Small intestine (tissue), 7 donors: ENCODE results near the gene GAD1. TPM values are rescaled to one million over a fixed set of nuclear protein-coding genes. Genes with fewer than 3 reads are reported as not detected.

ENCODE experiments used
- DNase-seq, 2 donors: peaks; one replicate each; pipeline versions ENCODE4 v3.0.0 to v3.0.0-alpha.2; 2013
- FAIRE-seq: peaks from 2 replicates; lab custom pipeline; 2012; peaks lifted over from hg19 to GRCh38; lab: Jason Lieb, UNC
- H3K27ac ChIP-seq, 3 donors: one replicate each; pipeline ENCODE4 v1.5.1; 2013; ENCODE audit warnings: low read length in 2 of 3, mild to moderate bottlenecking in 2 of 3, control low read depth in 1 of 3, inconsistent platforms in 1 of 3, low read depth in 1 of 3, moderate library complexity in 1 of 3
- H3K27me3 ChIP-seq, 3 donors: one replicate each; pipeline ENCODE4 v1.6.1; 2013; ENCODE audit warnings: low read length in 3 of 3, inconsistent platforms in 1 of 3; ENCODE audit not compliant: control insufficient read depth in 3 of 3, insufficient read depth in 3 of 3
- H3K36me3 ChIP-seq, 3 donors: one replicate each; pipeline ENCODE4 v1.6.1; 2013; ENCODE audit warnings: low read length in 3 of 3, inconsistent platforms in 1 of 3, low read depth in 1 of 3, mild to moderate bottlenecking in 1 of 3, moderate library complexity in 1 of 3; ENCODE audit not compliant: control insufficient read depth in 3 of 3, insufficient read depth in 2 of 3
- H3K4me1 ChIP-seq, 3 donors: one replicate each; pipeline ENCODE4 v1.6.1; 2013; ENCODE audit warnings: low read length in 2 of 3, inconsistent platforms in 1 of 3, low read depth in 1 of 3, mild to moderate bottlenecking in 1 of 3, moderate library complexity in 1 of 3; ENCODE audit not compliant: control insufficient read depth in 3 of 3, insufficient read depth in 2 of 3
- H3K4me3 ChIP-seq, 3 donors: one replicate each; pipeline ENCODE4 v1.5.1; 2013; ENCODE audit warnings: low read length in 3 of 3, control low read depth in 1 of 3, inconsistent platforms in 1 of 3, low read depth in 1 of 3, mild to moderate bottlenecking in 1 of 3, moderate library complexity in 1 of 3
- H3K9me3 ChIP-seq, 2 donors: one replicate each; pipeline ENCODE4 v1.6.1; 2013; ENCODE audit warnings: low read depth in 1 of 2, low read length in 1 of 2; ENCODE audit not compliant: control insufficient read depth in 2 of 2, insufficient read depth in 1 of 2
- WGBS, 3 donors: extraction: QIAGEN DNeasy Blood & Tissue Kit; methylation state at CpG; one replicate each; pipeline ENCODE4 v1.1.7; 2013; 5-methylcytosine and 5-hydroxymethylcytosine counted together
- polyA plus RNA-seq, 4 donors: library from polyadenylated mRNA; stranded (reverse) in 3 of 4; unstranded in 1 of 4; fragments of 200-250 nt in 3 of 4; fragments of 120-200 nt in 1 of 4; gene quantifications; one replicate each; pipeline versions ENCODE4 v1.2.1 to v1.2.3, GENCODE V29; 2013
- donor health status: healthy with polysubstance abuse.
- donor health status: control.
- donor health status: control.
- donor health status: Bipolar disorder and iron deficiency.
- donor health status: healthy.

GAD1 gene
- polyA plus RNA-seq, 4 donors = 0.07 to 0.21 TPM; not detected in 2

DNA sequence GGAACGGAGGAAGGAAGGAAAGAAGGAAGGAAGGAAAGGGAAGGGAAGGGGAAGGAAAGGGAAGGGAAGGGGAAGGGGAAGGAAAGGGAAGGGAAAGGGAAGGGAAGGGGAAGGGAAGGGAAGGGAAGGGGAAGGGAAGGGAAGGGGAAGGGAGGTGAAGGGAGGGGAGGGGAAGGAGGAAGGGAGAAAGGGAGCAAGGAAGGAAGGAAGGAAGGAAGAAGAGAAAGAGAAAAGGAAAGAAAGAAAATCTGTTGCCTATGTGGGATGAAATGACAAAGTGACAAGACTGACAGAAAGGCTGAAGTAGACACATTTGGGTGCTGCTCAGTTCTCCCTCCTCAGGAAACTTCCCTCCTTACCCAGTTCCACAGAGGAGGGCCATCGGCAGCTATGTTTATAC is 66.1 kb downstream of the GAD1 start:
- FAIRE-seq (no peak), DNase-seq (no peak)
- peaks cover 0 to 8% (median 0%) of the 10 kb centered on the region in 3 donors for H3K27me3 ChIP-seq
- H3K27ac ChIP-seq = no peak overlapping the region
- no peaks in the 10 kb centered on the region for H3K36me3 ChIP-seq
- no peak overlapping the region for H3K4me3 ChIP-seq
- H3K4me1 ChIP-seq = no peaks in the 10 kb centered on the region
- H3K9me3 ChIP-seq = no peaks in the 10 kb centered on the region
- 71 to 94% (median 77%) methylated on average over 2 of the region's 2 CpGs for WGBS, 3 donors

DNA sequence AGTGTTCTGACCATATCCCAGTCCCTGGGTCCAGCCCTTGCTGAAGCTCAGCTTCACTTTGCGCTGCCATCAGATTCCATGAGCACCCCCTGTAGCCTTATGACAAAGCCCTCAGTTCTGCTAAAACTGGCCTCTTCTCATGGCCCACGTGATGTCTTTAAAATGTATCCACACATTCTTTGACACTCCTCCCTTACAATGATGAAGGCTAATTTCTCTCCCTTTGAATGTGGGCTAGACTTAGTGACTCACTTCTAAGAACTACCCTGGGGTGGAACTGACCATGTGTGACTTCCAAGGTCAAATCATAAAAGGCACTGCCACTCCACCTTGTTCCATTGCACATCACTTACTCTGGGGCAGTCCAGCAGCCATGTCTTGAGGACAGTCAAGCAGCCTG is 67.0 kb downstream of the GAD1 start:
- no peak for DNase-seq
- FAIRE-seq = no peak
- 89 to 91% (median 89%) methylated on average over 2 of the region's 2 CpGs for WGBS, 3 donors
- Histone ChIP-seq H3K27ac (no peak overlapping the region), H3K4me3 (no peak overlapping the region), H3K36me3 (no peaks in the 10 kb centered on the region), H3K9me3 (no peaks in the 10 kb centered on the region), H3K27me3 (peaks cover 0 to 8% (median 0%) of the 10 kb centered on the region in 3 donors), H3K4me1 (no peaks in the 10 kb centered on the region)

GRCh38 chr2:170885130-170885791 is 68.6 kb downstream of the GAD1 start:
- 79 to 84% (median 83%) methylated on average over 5 of the region's 5 CpGs for WGBS, 3 donors
- no peaks in the 10 kb centered on the region for H3K4me1 ChIP-seq
- H3K4me3 ChIP-seq = no peak overlapping the region
- FAIRE-seq (no peak), DNase-seq (no peak)
- H3K27ac ChIP-seq = no peak overlapping the region
- no peaks in the 10 kb centered on the region for H3K9me3 ChIP-seq
- no peaks in the 10 kb centered on the region for H3K36me3 ChIP-seq
- H3K27me3 ChIP-seq = peaks cover 0 to 8% (median 0%) of the 10 kb centered on the region in 3 donors

DNA sequence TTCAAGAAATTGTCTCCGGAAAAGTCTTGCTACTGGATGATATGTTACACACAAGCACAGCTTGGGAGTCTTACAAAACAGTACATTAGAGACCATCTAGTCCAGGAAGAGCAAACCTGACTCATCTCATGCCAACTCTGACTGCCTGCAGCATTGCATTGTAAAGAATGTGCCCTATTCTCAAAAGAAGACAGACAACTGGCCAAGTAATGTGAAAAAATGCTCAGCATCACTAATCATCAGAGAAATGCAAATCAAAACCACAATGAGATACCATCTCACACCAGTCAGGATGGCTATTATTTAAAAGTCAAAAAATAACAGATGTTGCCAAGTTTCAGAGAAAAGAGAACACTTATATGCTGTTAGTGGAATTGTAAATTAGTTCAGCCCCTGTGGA is 69.7 kb downstream of the GAD1 start:
- no peak for FAIRE-seq
- Histone ChIP-seq H3K4me3 (no peak overlapping the region), H3K27me3 (peaks cover 0 to 8% (median 0%) of the 10 kb centered on the region in 3 donors), H3K27ac (no peak overlapping the region), H3K9me3 (no peaks in the 10 kb centered on the region), H3K4me1 (no peaks in the 10 kb centered on the region), H3K36me3 (no peaks in the 10 kb centered on the region)
- DNase-seq = no peak
- whole genome bisulfite sequencing, 3 donors = 88 to 93% (median 93%) methylated on average over 1 of the region's 1 CpG

DNA sequence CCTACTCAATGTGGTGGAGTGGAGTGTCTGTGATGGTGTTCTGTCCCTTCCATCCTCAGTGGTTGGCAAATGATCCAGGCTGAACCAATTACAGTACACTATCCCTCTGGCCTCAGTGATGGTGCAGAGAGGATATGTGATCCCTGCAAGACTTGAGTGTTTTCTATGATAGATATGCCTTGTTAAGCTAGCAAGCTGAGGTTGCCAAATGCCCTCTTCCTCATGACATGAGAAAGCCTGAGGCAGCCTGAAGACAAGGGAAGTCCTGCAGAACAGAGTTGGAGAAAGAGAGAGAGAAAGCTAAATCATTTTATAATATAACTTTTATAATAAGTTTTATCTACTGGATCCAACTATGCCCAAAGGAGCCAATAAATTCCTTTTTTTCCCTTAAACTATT is 70.8 kb downstream of the GAD1 start:
- Histone ChIP-seq H3K27me3 (peaks cover 0 to 8% (median 0%) of the 10 kb centered on the region in 3 donors), H3K9me3 (no peaks in the 10 kb centered on the region), H3K4me1 (no peaks in the 10 kb centered on the region), H3K36me3 (no peaks in the 10 kb centered on the region), H3K27ac (no peak overlapping the region), H3K4me3 (no peak overlapping the region)
- DNase-seq = no peak
- no peak for FAIRE-seq

GRCh38 chr2:170887896-170888295 is 71.2 kb downstream of the GAD1 start:
- peaks cover 0 to 7% (median 0%) of the 10 kb centered on the region in 3 donors for H3K27me3 ChIP-seq
- H3K4me3 ChIP-seq = no peak overlapping the region
- H3K4me1 ChIP-seq = no peaks in the 10 kb centered on the region
- H3K9me3 ChIP-seq = no peaks in the 10 kb centered on the region
- FAIRE-seq (no peak), DNase-seq (no peak)
- no peaks in the 10 kb centered on the region for H3K36me3 ChIP-seq
- WGBS, 3 donors = 69 to 82% (median 77%) methylated on average over 3 of the region's 3 CpGs
- no peak overlapping the region for H3K27ac ChIP-seq

GRCh38 chr2:170891893-170892292 is 75.2 kb downstream of the GAD1 start:
- no peaks in the 10 kb centered on the region for H3K27me3 ChIP-seq
- H3K9me3 ChIP-seq = no peaks in the 10 kb centered on the region
- WGBS, 3 donors = 78 to 83% (median 78%) methylated on average over 4 of the region's 4 CpGs
- FAIRE-seq (no peak), DNase-seq (no peak)
- H3K4me3 ChIP-seq = no peak overlapping the region
- H3K27ac ChIP-seq = no peak overlapping the region
- H3K36me3 ChIP-seq = no peaks in the 10 kb centered on the region
- H3K4me1 ChIP-seq = no peaks in the 10 kb centered on the region

GRCh38 chr2:170892391-170892951 is 75.8 kb downstream of the GAD1 start:
- no peaks in the 10 kb centered on the region for H3K36me3 ChIP-seq
- DNase-seq (no peak), FAIRE-seq (no peak)
- no peaks in the 10 kb centered on the region for H3K4me1 ChIP-seq
- H3K27ac ChIP-seq = no peak overlapping the region
- H3K27me3 ChIP-seq = no peaks in the 10 kb centered on the region
- WGBS, 3 donors = 84 to 85% (median 84%) methylated on average over 9 of the region's 9 CpGs
- H3K9me3 ChIP-seq = no peaks in the 10 kb centered on the region
- no peak overlapping the region for H3K4me3 ChIP-seq
